ENCODE data around the gene ACBD3. TPM values are rescaled to one million over a fixed set of nuclear protein-coding genes. Genes with fewer than 3 reads are reported as not detected.

The ACBD3 gene
- total and polyA plus RNA-seq, 7 experiments from 2014 or later = 15.4 to 29.9 (median 24.4) TPM

DNA sequence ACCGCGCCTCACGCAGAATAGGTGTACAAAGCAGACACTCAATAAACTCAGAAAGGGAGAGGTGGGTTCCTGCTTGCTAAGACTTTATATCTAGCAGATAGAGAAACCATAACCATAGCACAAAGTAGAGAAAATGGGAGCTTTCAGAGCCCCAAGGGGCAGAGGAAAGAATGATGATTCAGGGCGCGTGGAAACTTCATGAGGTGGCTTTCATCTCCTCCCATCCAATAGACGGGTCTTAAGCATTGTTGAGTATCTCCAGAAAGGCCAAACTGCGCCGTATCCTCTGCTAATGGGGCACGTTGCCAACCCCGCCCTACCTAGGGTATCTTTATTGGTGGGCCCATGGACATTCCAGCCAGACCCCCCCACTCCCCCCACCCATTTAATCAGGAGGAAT, 36.1 kb upstream of the ACBD3 start:
- intact Hi-C loops (cut with micrococcal nuclease) = no loop called here
- no peak overlapping the region for H3K4me3 ChIP-seq (ENCODE audit: low read length)
- H3K36me3 Mint-ChIP-seq = peaks cover 0 to 10% (median 0%) of the 10 kb centered on the region in 5 donors
- H3K4me1 ChIP-seq (ENCODE audit: control insufficient read depth in 2 of 2, insufficient read depth in 2 of 2, low read length in 2 of 2) = no peaks in the 10 kb centered on the region
- H3K4me3 Mint-ChIP-seq = peak overlapping the region; percentile 25 to 86 (median 60)
- H3K4me1 Mint-ChIP-seq = peaks cover 0 to 6% (median 4%) of the 10 kb centered on the region in 7 donors
- H3K36me3 ChIP-seq (ENCODE audit: control insufficient read depth in 2 of 3, insufficient read depth in 3 of 3, low read length in 3 of 3) = no peaks in the 10 kb centered on the region
- ChIA-PET CTCF (no interaction called here), POLR2A (no interaction called here)
- no peak overlapping the region for H3K27ac ChIP-seq (ENCODE audit: low read depth, low read length)
- H3K27me3 Mint-ChIP-seq = peaks cover 14 to 43% (median 30%) of the 10 kb centered on the region in 5 donors
- DNase-seq (no peak), ATAC-seq (no peak)
- H3K9me3 ChIP-seq (ENCODE audit: control insufficient read depth in 2 of 3, low read length in 3 of 3) = no peaks in the 10 kb centered on the region
- H3K27ac Mint-ChIP-seq = no peak overlapping the region
- no peaks in the 10 kb centered on the region for H3K27me3 ChIP-seq (ENCODE audit: control insufficient read depth in 2 of 2, insufficient read depth in 2 of 2, low read length in 2 of 2)
- H3K9me3 Mint-ChIP-seq = peaks cover 0 to 1% (median 0%) of the 10 kb centered on the region in 11 donors

DNA sequence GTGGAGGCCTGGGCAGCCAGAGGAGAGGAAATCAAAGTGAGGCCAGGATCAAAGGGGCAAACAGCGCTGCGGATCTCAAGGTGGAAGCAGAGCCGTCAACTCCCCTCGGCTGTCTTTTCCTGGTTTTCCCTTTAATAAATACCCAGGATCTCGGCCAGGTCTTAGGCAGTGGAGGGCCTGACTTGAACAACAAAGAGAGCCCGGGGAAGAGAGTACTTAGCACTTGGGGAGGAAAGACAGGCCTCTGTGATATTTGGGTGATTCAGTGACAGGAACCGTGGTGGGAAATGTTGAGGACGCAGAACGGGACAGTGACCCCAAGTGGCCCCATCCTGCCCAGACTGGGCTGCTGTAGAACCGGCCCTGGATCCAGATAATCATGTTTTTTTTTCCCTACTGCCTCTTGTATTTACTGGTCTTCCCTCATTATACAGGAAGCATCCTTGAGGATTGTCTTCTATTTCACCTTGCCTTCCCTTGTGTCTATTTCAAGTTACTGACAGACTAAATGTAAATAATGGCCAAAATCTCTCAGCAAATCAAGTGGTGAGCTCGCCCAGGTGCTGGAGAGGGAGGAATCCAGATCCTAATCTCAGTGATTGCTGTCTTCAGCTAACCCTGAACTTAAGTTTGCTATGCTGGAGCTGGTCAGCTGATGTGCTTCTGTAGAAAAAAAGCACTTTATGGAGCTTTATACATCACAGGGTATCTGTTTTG, 34.1 kb upstream of the ACBD3 start:
- H3K36me3 ChIP-seq (ENCODE audit: control insufficient read depth in 2 of 3, insufficient read depth in 3 of 3, low read length in 3 of 3) = no peaks in the 10 kb centered on the region
- H3K36me3 Mint-ChIP-seq = peaks cover 0 to 4% (median 0%) of the 10 kb centered on the region in 5 donors
- CTCF ChIA-PET = no interaction called here
- H3K27me3 Mint-ChIP-seq = peaks cover 14 to 49% (median 22%) of the 10 kb centered on the region in 5 donors
- no peaks in the 10 kb centered on the region for H3K27me3 ChIP-seq (ENCODE audit: control insufficient read depth in 2 of 2, insufficient read depth in 2 of 2, low read length in 2 of 2)
- H3K27ac ChIP-seq (ENCODE audit: low read depth, low read length) = no peak overlapping the region
- H3K4me1 ChIP-seq (ENCODE audit: control insufficient read depth in 2 of 2, insufficient read depth in 2 of 2, low read length in 2 of 2) = no peaks in the 10 kb centered on the region
- no peaks in the 10 kb centered on the region for H3K9me3 ChIP-seq (ENCODE audit: control insufficient read depth in 2 of 3, low read length in 3 of 3)
- intact Hi-C loops (cut with micrococcal nuclease) = no loop called here
- DNase-seq (no peak), ATAC-seq (no peak)
- H3K9me3 Mint-ChIP-seq = no peaks in the 10 kb centered on the region
- no peak overlapping the region for H3K4me3 ChIP-seq (ENCODE audit: low read length)
- no peak overlapping the region for H3K4me3 Mint-ChIP-seq
- POLR2A ChIA-PET = no interaction called here
- H3K27ac Mint-ChIP-seq = no peak overlapping the region
- H3K4me1 Mint-ChIP-seq = peaks cover 0 to 6% (median 4%) of the 10 kb centered on the region in 7 donors

DNA sequence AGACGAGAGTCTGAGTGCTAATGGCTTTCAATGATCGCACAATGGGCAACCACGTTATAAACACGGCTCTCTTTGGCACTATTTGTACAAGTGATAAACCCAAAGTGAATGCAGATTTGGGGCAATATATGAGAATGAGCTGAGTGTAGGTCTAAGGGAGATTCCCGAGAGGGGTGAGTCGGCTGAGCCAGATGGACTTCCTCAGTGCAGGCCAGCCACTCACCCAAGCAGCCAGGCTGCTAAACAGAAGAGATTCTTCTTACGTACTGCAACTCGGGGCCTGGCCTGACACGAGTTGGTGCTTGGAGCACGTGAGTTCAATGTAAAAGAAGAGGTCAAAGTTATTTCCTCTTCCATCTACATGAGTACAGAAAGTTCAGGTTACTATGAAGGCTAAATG, 30.7 kb upstream of the ACBD3 start:
- DNase-seq (no peak), ATAC-seq (no peak)
- Histone ChIP-seq H3K27ac (ENCODE audit: low read depth, low read length) (no peak overlapping the region), H3K27me3 (ENCODE audit: control insufficient read depth in 2 of 2, insufficient read depth in 2 of 2, low read length in 2 of 2) (no peaks in the 10 kb centered on the region), H3K4me3 (ENCODE audit: low read length) (no peak overlapping the region), H3K4me1 (ENCODE audit: control insufficient read depth in 2 of 2, insufficient read depth in 2 of 2, low read length in 2 of 2) (no peaks in the 10 kb centered on the region), H3K9me3 (ENCODE audit: control insufficient read depth in 2 of 3, low read length in 3 of 3) (no peaks in the 10 kb centered on the region), H3K36me3 (ENCODE audit: control insufficient read depth in 2 of 3, insufficient read depth in 3 of 3, low read length in 3 of 3) (no peaks in the 10 kb centered on the region)
- H3K4me3 Mint-ChIP-seq = no peak overlapping the region
- ChIA-PET CTCF (no interaction called here), POLR2A (interaction anchor here (0.6 kb wide), 1 partner anchor 722 kb away, joined by 3 read pairs; no protein-coding TSS in a partner anchor)
- no peaks in the 10 kb centered on the region for H3K9me3 Mint-ChIP-seq
- H3K27me3 Mint-ChIP-seq = peaks cover 4 to 28% (median 5%) of the 10 kb centered on the region in 5 donors
- intact Hi-C loops (cut with micrococcal nuclease) = no loop called here
- H3K4me1 Mint-ChIP-seq = no peaks in the 10 kb centered on the region
- H3K27ac Mint-ChIP-seq = no peak overlapping the region
- no peaks in the 10 kb centered on the region for H3K36me3 Mint-ChIP-seq

GRCh38 chr1:226216056-226216455, 29.5 kb upstream of the ACBD3 start:
- no peaks in the 10 kb centered on the region for H3K36me3 Mint-ChIP-seq
- Histone ChIP-seq H3K9me3 (ENCODE audit: control insufficient read depth in 2 of 3, low read length in 3 of 3) (no peaks in the 10 kb centered on the region), H3K4me1 (ENCODE audit: control insufficient read depth in 2 of 2, insufficient read depth in 2 of 2, low read length in 2 of 2) (no peaks in the 10 kb centered on the region), H3K4me3 (ENCODE audit: low read length) (no peak overlapping the region), H3K27ac (ENCODE audit: low read depth, low read length) (no peak overlapping the region), H3K27me3 (ENCODE audit: control insufficient read depth in 2 of 2, insufficient read depth in 2 of 2, low read length in 2 of 2) (no peaks in the 10 kb centered on the region), H3K36me3 (ENCODE audit: control insufficient read depth in 2 of 3, insufficient read depth in 3 of 3, low read length in 3 of 3) (no peaks in the 10 kb centered on the region)
- H3K27me3 Mint-ChIP-seq = peaks cover 0 to 19% (median 0%) of the 10 kb centered on the region in 5 donors
- CTCF ChIA-PET = interaction anchor here (0.7 kb wide), 1 partner anchor 56 kb away, joined by 3 read pairs; no protein-coding TSS in a partner anchor
- no peak for ATAC-seq
- no peaks in the 10 kb centered on the region for H3K4me1 Mint-ChIP-seq
- intact Hi-C loops (cut with micrococcal nuclease) = no loop called here
- no peak overlapping the region for H3K27ac Mint-ChIP-seq
- H3K9me3 Mint-ChIP-seq = no peaks in the 10 kb centered on the region
- POLR2A ChIA-PET = no interaction called here
- no peak overlapping the region for H3K4me3 Mint-ChIP-seq
- DNase-seq = no peak

DNA sequence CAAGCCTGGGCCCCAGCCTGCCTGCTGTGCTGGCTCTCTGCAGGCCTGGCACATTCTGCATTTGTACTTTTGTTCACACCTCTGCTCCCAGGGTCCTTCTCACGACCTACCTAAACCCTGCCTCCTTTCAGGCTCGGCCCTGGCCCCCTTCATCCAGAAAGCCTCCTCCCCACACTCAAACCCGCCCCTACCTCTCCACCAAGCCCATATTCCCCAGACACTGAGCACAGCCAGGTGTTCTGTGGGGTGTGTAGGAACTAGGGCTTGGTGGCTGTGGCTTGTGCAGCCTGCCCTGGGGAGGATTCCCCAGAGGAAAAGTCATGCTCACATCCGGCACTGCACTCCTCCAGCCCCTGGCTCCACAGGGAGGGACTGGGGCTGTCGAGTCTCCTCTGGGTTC, 28.7 kb upstream of the ACBD3 start:
- no peaks in the 10 kb centered on the region for H3K9me3 ChIP-seq (ENCODE audit: control insufficient read depth in 2 of 3, low read length in 3 of 3)
- Mint-ChIP-seq H3K36me3 (no peaks in the 10 kb centered on the region), H3K4me1 (no peaks in the 10 kb centered on the region), H3K9me3 (no peaks in the 10 kb centered on the region), H3K27ac (peak overlapping the region in 1 of 9 donors; percentile 20), H3K27me3 (peaks cover 0 to 13% (median 0%) of the 10 kb centered on the region in 5 donors), H3K4me3 (no peak overlapping the region)
- no peaks in the 10 kb centered on the region for H3K4me1 ChIP-seq (ENCODE audit: control insufficient read depth in 2 of 2, insufficient read depth in 2 of 2, low read length in 2 of 2)
- DNase-seq = no peak
- POLR2A ChIA-PET = no interaction called here
- ATAC-seq = no peak
- CTCF ChIA-PET = interaction anchor here (0.7 kb wide), 1 partner anchor 55 kb away, joined by 3 read pairs; no protein-coding TSS in a partner anchor
- H3K27ac ChIP-seq (ENCODE audit: low read depth, low read length) = no peak overlapping the region
- no peak overlapping the region for H3K4me3 ChIP-seq (ENCODE audit: low read length)
- intact Hi-C loops (cut with micrococcal nuclease) = no loop called here
- no peaks in the 10 kb centered on the region for H3K36me3 ChIP-seq (ENCODE audit: control insufficient read depth in 2 of 3, insufficient read depth in 3 of 3, low read length in 3 of 3)
- H3K27me3 ChIP-seq (ENCODE audit: control insufficient read depth in 2 of 2, insufficient read depth in 2 of 2, low read length in 2 of 2) = no peaks in the 10 kb centered on the region

DNA sequence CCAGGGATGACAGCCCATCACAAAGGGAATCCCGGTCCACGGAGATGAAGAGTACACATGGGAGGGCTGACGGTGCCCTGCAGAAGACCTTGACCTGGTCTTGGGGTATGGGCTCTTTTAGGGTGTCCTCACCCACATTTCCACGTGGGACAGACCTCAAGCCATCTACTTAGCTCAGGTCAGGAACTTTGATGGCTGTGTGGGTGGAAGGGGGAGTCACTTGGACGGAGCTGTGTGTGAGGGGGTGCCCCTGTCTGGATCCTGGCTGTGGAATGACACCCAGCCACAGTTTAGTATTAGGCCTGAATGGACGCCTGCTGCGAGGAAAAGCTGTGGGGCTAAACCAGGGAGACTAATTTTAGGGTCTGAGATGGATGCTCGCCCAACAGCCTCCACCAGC, 26.0 kb upstream of the ACBD3 start:
- no peaks in the 10 kb centered on the region for H3K9me3 Mint-ChIP-seq
- H3K36me3 Mint-ChIP-seq = no peaks in the 10 kb centered on the region
- intact Hi-C loops (cut with micrococcal nuclease) = no loop called here
- H3K4me3 ChIP-seq (ENCODE audit: low read length) = no peak overlapping the region
- H3K4me1 ChIP-seq (ENCODE audit: control insufficient read depth in 2 of 2, insufficient read depth in 2 of 2, low read length in 2 of 2) = no peaks in the 10 kb centered on the region
- H3K27me3 Mint-ChIP-seq = peaks cover 0 to 11% (median 0%) of the 10 kb centered on the region in 5 donors
- no peak for DNase-seq
- H3K4me3 Mint-ChIP-seq = no peak overlapping the region
- H3K4me1 Mint-ChIP-seq = no peaks in the 10 kb centered on the region
- no peak overlapping the region for H3K27ac Mint-ChIP-seq
- H3K27ac ChIP-seq (ENCODE audit: low read depth, low read length) = no peak overlapping the region
- ChIA-PET CTCF (no interaction called here), POLR2A (interaction anchor here (0.5 kb wide), 1 partner anchor 89 kb away, joined by 3 read pairs; no protein-coding TSS in a partner anchor)
- H3K9me3 ChIP-seq (ENCODE audit: control insufficient read depth in 2 of 3, low read length in 3 of 3) = no peaks in the 10 kb centered on the region
- peak; percentile 16 for ATAC-seq
- H3K36me3 ChIP-seq (ENCODE audit: control insufficient read depth in 2 of 3, insufficient read depth in 3 of 3, low read length in 3 of 3) = no peaks in the 10 kb centered on the region
- H3K27me3 ChIP-seq (ENCODE audit: control insufficient read depth in 2 of 2, insufficient read depth in 2 of 2, low read length in 2 of 2) = no peaks in the 10 kb centered on the region

All from naive thymus-derived CD4-positive, alpha-beta T cell (primary cell).